Neural cell (in vitro differentiated cells): Measurements from ENCODE around the gene SRPK1.

ENCODE experiments used
- CTCF ChIP-seq: fragments of 450-650 bp; IDR thresholded peaks from 2 replicates; pipeline ENCODE4 v1.5.1; 2014; ENCODE audit warnings: antibody characterized with exemption, mild to moderate bottlenecking, moderate library complexity; ENCODE audit not compliant: poor library complexity, severe bottlenecking
- EP300 ChIP-seq: fragments of 450-650 bp; conservative IDR thresholded peaks from 2 replicates; pipeline ENCODE4 v1.6.1; 2014; ENCODE audit warnings: antibody characterized with exemption, mild to moderate bottlenecking, moderate library complexity; ENCODE audit not compliant: poor library complexity, severe bottlenecking
- POLR2AphosphoS5 ChIP-seq: IDR thresholded peaks from 2 replicates; pipeline ENCODE4 v1.6.1; 2012
- RAD21 ChIP-seq: fragments of 450-650 bp; conservative IDR thresholded peaks from 2 replicates; pipeline ENCODE4 v1.6.1; 2014; ENCODE audit warnings: antibody characterized with exemption, mild to moderate bottlenecking, moderate library complexity
- SMC3 ChIP-seq: fragments of 450-650 bp; conservative IDR thresholded peaks from 2 replicates; pipeline ENCODE4 v1.6.1; 2014; ENCODE audit warnings: antibody characterized with exemption, mild to moderate bottlenecking, moderate library complexity; ENCODE audit not compliant: poor library complexity
- TF ChIP-seq, protein P1 (sequence below): IDR thresholded peaks from 2 replicates; pipeline ENCODE4 v1.6.1; 2012; ENCODE audit warnings: borderline replicate concordance

DNA sequence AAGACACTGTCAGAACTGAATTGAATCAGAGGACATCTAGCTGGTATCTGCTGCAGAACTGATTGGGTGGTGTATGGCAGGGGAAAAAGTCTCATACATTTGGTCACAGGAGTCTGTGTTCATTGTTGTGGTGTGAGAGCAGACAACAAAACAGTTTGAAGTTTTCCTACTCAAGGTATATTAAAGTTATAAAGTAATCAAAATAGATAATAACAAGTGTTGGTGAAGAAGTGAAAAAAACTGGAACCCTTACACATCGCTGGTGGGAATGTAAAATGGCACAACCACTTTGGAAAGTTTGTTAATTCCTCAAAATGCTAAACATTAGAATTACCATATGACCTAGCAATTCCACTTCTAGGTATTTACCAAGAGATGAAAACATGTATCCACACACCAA is 24.7 kb downstream of the SRPK1 start:
- no peak for TF ChIP-seq CTCF
- TF ChIP-seq EP300 = no peak
- no peak for TF ChIP-seq POLR2AphosphoS5
- TF ChIP-seq, protein P1, sequence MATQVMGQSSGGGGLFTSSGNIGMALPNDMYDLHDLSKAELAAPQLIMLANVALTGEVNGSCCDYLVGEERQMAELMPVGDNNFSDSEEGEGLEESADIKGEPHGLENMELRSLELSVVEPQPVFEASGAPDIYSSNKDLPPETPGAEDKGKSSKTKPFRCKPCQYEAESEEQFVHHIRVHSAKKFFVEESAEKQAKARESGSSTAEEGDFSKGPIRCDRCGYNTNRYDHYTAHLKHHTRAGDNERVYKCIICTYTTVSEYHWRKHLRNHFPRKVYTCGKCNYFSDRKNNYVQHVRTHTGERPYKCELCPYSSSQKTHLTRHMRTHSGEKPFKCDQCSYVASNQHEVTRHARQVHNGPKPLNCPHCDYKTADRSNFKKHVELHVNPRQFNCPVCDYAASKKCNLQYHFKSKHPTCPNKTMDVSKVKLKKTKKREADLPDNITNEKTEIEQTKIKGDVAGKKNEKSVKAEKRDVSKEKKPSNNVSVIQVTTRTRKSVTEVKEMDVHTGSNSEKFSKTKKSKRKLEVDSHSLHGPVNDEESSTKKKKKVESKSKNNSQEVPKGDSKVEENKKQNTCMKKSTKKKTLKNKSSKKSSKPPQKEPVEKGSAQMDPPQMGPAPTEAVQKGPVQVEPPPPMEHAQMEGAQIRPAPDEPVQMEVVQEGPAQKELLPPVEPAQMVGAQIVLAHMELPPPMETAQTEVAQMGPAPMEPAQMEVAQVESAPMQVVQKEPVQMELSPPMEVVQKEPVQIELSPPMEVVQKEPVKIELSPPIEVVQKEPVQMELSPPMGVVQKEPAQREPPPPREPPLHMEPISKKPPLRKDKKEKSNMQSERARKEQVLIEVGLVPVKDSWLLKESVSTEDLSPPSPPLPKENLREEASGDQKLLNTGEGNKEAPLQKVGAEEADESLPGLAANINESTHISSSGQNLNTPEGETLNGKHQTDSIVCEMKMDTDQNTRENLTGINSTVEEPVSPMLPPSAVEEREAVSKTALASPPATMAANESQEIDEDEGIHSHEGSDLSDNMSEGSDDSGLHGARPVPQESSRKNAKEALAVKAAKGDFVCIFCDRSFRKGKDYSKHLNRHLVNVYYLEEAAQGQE = no peak
- TF ChIP-seq SMC3 = no peak
- TF ChIP-seq RAD21 = no peak
